ENCODE results near the gene SYT17.

The SYT17 gene

GRCh38 chr16:19254611-19255010, 86.6 kb downstream of the SYT17 start:
- DNase-seq (ENCODE audit: low read depth in 2 of 2): no peak

GRCh38 chr16:19264123-19264673, 96.2 kb downstream of the SYT17 start:
- no peak for DNase-seq (ENCODE audit: low read depth in 2 of 2)

- DNase-seq (ENCODE audit: low read depth in 2 of 2): no peak
These were observed 97.4 kb downstream of the SYT17 start for GRCh38 chr16:19265380-19265930.

GRCh38 chr16:19266774-19267173, 98.7 kb downstream of the SYT17 start:
- no peak for DNase-seq (ENCODE audit: low read depth in 2 of 2)

- DNase-seq (ENCODE audit: low read depth in 2 of 2): no peak
These were observed 101.1 kb downstream of the SYT17 start for GRCh38 chr16:19269098-19269497.

GRCh38 chr16:19274165-19274797, 106.2 kb downstream of the SYT17 start:
- no peak for DNase-seq (ENCODE audit: low read depth in 2 of 2)

- no peak for DNase-seq (ENCODE audit: low read depth in 2 of 2)
These were observed 110.4 kb downstream of the SYT17 start for GRCh38 chr16:19278403-19278802.

- no peak for DNase-seq (ENCODE audit: low read depth in 2 of 2)
These were observed 113.2 kb downstream of the SYT17 start for GRCh38 chr16:19281246-19281645.

- no peak for DNase-seq (ENCODE audit: low read depth in 2 of 2)
These were observed 114.1 kb downstream of the SYT17 start for GRCh38 chr16:19282101-19282500.

- no peak for DNase-seq (ENCODE audit: low read depth in 2 of 2)
These were observed 115.6 kb downstream of the SYT17 start for GRCh38 chr16:19283637-19284036.

GRCh38 chr16:19284207-19284606, 116.2 kb downstream of the SYT17 start:
- DNase-seq (ENCODE audit: low read depth in 2 of 2): no peak

- DNase-seq (ENCODE audit: low read depth in 2 of 2): no peak
These were observed 117.4 kb downstream of the SYT17 start, which contains the start of gene CLEC19A for GRCh38 chr16:19285431-19285830. CLEC19A (plus strand) TSS chr16:19285731; CDS start chr16:19285852, 121 bp downstream.

- no peak for DNase-seq (ENCODE audit: low read depth in 2 of 2)
These were observed 118.8 kb downstream of the SYT17 start for GRCh38 chr16:19286827-19287226.

GRCh38 chr16:19287241-19287640, 119.2 kb downstream of the SYT17 start:
- DNase-seq (ENCODE audit: low read depth in 2 of 2): no peak

GRCh38 chr16:19288872-19289799, 121.1 kb downstream of the SYT17 start:
- no peak for DNase-seq (ENCODE audit: low read depth in 2 of 2)

GRCh38 chr16:19289811-19290485, 121.9 kb downstream of the SYT17 start:
- DNase-seq (ENCODE audit: low read depth in 2 of 2): no peak

GRCh38 chr16:19290860-19291259, 122.8 kb downstream of the SYT17 start:
- no peak for DNase-seq (ENCODE audit: low read depth in 2 of 2)

GRCh38 chr16:19291475-19291874, 123.4 kb downstream of the SYT17 start:
- DNase-seq (ENCODE audit: low read depth in 2 of 2): no peak

- no peak for DNase-seq (ENCODE audit: low read depth in 2 of 2)
These were observed 124.1 kb downstream of the SYT17 start for GRCh38 chr16:19292186-19292585.

- DNase-seq (ENCODE audit: low read depth in 2 of 2): peak in 1 of 2 donors; percentile 26
These were observed 126.2 kb downstream of the SYT17 start for GRCh38 chr16:19294156-19294649.

- DNase-seq (ENCODE audit: low read depth in 2 of 2): no peak
These were observed 127.4 kb downstream of the SYT17 start for GRCh38 chr16:19295393-19295792.

- DNase-seq (ENCODE audit: low read depth in 2 of 2): no peak
These were observed 129.4 kb downstream of the SYT17 start for GRCh38 chr16:19297454-19297853.

All from stimulated activated CD8-positive, alpha-beta memory T cell treated with anti-CD3 and anti-CD28 coated beads, Interleukin-2, amount 100 ng/mL, for 48 hours (primary cell).